T-helper 1 cell treated with Interleukin-12 subunit alpha and Interleukin-12 subunit beta and Interleukin-4 antibody, amounts not matched to agents 30 μg/mL and 1 μg/mL, for 36 hours (primary cell): Measurements from ENCODE around the gene MAD1L1.

ENCODE experiments used
- H3K27ac Mint-ChIP-seq: one replicate; pipeline ENCODE4 v1.8.0; 2021; ENCODE audit warnings: mild to moderate bottlenecking, mixed read lengths
- H3K27me3 Mint-ChIP-seq: one replicate; pipeline ENCODE4 v1.8.0; 2021; ENCODE audit warnings: low read depth, mixed read lengths
- H3K36me3 Mint-ChIP-seq: one replicate; pipeline ENCODE4 v1.8.0; 2021; ENCODE audit warnings: low read depth, mixed read lengths
- H3K4me1 Mint-ChIP-seq: one replicate; pipeline ENCODE4 v1.8.0; 2021; ENCODE audit warnings: low read depth, mixed read lengths
- H3K4me3 Mint-ChIP-seq: one replicate; pipeline ENCODE4 v1.8.0; 2021; ENCODE audit warnings: mild to moderate bottlenecking, moderate library complexity, mixed read lengths
- H3K9me3 Mint-ChIP-seq: one replicate; pipeline ENCODE4 v1.8.0; 2021; ENCODE audit warnings: mixed read lengths

The MAD1L1 gene

DNA sequence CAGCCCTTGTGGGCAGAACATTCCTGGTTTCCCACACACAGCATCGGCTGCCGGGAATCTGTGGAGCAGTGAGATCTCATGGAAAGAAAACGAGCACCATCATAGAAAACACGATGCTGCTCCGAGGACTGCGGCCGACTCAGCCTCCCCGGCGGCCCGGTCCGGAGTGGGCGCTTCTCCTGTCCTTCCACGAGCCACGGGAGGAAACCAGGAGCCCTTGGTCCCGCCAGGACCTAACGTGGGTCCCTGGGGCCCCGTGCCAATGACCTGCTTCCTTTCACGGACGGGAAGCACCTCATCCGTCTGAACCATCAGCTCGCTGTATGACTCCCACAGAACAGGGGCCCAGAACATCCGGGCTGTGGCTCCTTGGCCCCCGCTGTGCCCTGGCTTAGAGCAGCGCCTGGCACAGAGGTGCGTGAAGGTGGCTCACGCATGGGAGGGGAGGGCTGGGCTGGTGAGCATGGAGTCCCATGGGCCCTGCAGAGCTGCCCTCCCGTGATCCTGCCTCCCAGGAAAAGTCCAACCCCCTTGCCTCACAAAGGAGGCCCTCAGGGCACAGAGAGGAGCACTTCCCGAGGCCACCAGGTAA lies 280.5 kb downstream of the MAD1L1 start:
- H3K27me3 Mint-ChIP-seq, result no peaks in the 10 kb centered on the region
- no peaks in the 10 kb centered on the region for H3K36me3 Mint-ChIP-seq
- peaks cover 11% of the 10 kb centered on the region for H3K4me1 Mint-ChIP-seq
- no peaks in the 10 kb centered on the region for H3K9me3 Mint-ChIP-seq
- H3K4me3 Mint-ChIP-seq, result no peak overlapping the region
- H3K27ac Mint-ChIP-seq, result no peak overlapping the region

DNA sequence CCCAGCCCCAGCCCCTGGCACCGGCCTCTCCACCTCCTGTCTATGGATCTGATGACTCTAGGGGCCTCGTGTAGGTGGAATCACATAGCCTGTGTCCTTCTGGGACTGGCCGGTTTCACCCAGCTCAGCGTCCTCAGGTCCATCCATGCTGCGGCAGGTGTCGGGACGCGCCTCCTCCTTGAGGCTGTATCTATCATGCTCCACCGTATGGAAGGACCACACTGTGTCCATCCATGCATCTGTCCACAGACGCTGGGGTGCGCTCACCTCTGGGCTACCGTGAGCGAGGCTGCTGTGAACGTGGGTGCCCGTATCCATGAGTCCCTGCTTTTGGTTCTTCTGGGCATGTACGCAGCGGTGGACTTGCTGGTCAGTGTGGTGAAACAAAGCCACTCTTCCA lies 281.1 kb downstream of the MAD1L1 start:
- Mint-ChIP-seq H3K4me3 (no peak overlapping the region), H3K27me3 (no peaks in the 10 kb centered on the region), H3K36me3 (no peaks in the 10 kb centered on the region), H3K9me3 (no peaks in the 10 kb centered on the region), H3K4me1 (peaks cover 11% of the 10 kb centered on the region), H3K27ac (no peak overlapping the region)

DNA sequence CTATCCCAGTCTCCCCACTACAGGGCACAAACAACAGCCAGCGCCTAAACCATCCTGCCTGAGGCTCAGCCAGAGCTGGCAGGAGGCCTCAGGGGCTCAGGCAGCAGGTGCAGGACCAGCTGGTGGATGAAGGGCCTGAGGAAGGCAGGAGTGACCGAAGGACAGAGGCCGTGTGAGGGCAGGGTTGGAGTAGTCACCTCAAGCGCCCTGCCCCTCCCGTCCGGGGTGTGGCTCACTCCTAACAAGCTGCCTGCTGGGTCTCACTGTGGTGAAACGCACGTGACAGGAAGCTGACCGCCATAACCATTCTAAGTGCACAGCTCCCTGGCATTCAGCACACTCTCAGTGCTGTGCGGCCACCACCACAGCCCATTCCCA lies 281.6 kb downstream of the MAD1L1 start:
- H3K4me1 Mint-ChIP-seq, result peaks cover 11% of the 10 kb centered on the region
- H3K36me3 Mint-ChIP-seq, result no peaks in the 10 kb centered on the region
- H3K4me3 Mint-ChIP-seq, result no peak overlapping the region
- no peaks in the 10 kb centered on the region for H3K9me3 Mint-ChIP-seq
- no peak overlapping the region for H3K27ac Mint-ChIP-seq
- no peaks in the 10 kb centered on the region for H3K27me3 Mint-ChIP-seq

DNA sequence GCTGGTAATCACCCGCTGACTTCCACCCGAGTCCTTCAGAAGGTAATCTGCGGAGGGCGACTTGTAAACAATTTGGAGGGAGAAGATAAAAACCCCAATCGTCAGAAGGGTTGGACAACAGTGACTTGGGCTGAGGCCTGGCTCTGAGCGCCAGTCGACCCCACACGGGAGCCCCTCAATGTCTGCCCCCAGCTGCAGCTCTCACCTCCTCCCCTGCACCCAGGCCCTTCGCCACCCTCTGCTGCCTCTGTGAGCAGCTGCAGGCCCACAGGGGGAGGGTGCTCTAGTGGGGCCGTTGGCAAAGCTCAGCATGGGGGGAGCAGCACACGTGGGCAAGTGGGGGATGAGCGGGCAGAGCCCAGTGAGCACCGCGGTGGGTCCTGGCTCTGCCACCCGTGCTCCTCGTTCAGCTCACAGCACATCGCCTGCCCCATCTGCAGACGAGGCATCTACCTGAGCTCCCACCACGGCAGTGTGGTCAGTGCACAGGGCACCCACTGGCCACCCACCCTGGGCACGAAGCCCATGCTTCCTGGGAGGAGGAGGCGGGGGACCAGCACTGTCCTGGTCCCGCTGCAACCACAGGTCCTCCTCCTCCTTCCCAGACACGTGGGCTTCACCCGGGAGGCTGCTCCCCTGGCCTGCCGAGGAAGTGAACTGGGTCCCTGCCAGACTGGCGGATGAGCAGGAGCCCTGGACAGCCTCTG lies 282.1 kb downstream of the MAD1L1 start:
- Mint-ChIP-seq H3K27me3 (no peaks in the 10 kb centered on the region), H3K4me1 (peaks cover 11% of the 10 kb centered on the region), H3K36me3 (no peaks in the 10 kb centered on the region), H3K9me3 (no peaks in the 10 kb centered on the region), H3K4me3 (no peak overlapping the region), H3K27ac (no peak overlapping the region)

DNA sequence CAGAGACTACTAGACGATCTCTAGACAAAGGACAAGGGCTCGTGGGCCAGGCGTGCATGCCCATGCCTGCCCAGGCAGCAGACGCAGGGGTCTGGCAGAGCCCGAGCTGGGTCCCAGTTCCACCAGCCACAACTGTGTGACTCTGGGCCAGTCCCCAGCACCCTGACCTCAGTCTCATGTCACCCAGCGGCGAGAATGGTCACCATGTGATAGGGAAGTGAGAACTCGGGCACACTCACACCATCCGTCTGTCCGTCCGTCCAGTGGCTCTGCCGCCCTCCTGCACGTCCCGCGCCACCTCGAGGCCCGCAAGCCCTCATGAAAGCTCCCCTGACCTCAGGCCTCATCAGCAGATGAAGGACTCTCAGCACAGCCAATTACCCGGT lies 282.7 kb downstream of the MAD1L1 start:
- no peak overlapping the region for H3K27ac Mint-ChIP-seq
- no peak overlapping the region for H3K4me3 Mint-ChIP-seq
- H3K9me3 Mint-ChIP-seq, result no peaks in the 10 kb centered on the region
- no peaks in the 10 kb centered on the region for H3K27me3 Mint-ChIP-seq
- peaks cover 11% of the 10 kb centered on the region for H3K4me1 Mint-ChIP-seq
- no peaks in the 10 kb centered on the region for H3K36me3 Mint-ChIP-seq

DNA sequence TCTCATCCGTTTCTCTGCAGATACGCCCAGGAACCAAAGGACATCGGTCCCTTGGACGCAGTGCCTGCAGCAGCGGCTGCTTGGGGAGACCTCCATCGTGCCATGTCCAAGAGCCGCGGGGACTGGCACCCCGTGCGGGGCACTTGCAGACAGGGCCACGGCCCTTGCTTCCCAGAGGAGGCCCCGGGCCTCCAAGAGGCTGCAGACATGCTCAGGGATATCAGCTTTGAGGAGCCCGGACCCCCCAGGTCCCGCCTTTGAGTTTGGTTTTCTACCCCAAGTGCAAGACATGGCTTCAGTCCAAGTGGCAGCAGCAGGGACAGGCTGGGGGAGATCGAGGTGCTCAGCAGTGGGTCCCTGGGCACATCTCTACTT lies 283.1 kb downstream of the MAD1L1 start:
- Mint-ChIP-seq H3K36me3 (no peaks in the 10 kb centered on the region), H3K4me1 (peaks cover 11% of the 10 kb centered on the region), H3K4me3 (no peak overlapping the region), H3K27me3 (no peaks in the 10 kb centered on the region), H3K9me3 (no peaks in the 10 kb centered on the region), H3K27ac (no peak overlapping the region)

- Mint-ChIP-seq H3K27ac (no peak overlapping the region), H3K4me3 (no peak overlapping the region), H3K27me3 (no peaks in the 10 kb centered on the region), H3K9me3 (no peaks in the 10 kb centered on the region), H3K36me3 (no peaks in the 10 kb centered on the region), H3K4me1 (peaks cover 16% of the 10 kb centered on the region)
Observed at GRCh38 chr7:1948887-1949680, 283.7 kb downstream of the MAD1L1 start.

DNA sequence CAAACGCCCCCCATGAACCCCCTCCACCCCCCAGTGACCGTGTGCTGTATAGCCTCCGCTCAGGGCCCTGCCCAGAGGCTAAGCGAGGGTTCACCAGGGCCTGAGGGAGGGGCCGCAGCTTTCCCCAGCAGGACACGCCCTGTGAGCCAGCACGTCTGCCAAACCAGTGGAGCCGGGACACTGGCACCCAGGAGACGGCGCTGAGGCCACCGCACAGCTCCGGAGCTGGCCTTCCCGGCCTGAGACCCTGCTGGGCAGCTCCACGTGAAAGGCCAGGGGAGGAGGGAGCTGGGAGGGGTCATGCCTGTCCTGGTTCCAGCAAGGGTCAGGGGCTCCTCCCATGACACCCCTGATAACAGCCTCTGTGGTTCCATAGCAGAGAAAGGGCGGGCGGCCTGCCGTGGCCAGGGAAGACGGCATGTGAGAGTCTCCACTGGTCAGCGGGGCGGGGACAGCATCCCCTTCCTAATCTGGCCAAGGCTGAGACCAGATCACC lies 284.4 kb downstream of the MAD1L1 start:
- H3K4me1 Mint-ChIP-seq, result peaks cover 23% of the 10 kb centered on the region
- no peaks in the 10 kb centered on the region for H3K36me3 Mint-ChIP-seq

DNA sequence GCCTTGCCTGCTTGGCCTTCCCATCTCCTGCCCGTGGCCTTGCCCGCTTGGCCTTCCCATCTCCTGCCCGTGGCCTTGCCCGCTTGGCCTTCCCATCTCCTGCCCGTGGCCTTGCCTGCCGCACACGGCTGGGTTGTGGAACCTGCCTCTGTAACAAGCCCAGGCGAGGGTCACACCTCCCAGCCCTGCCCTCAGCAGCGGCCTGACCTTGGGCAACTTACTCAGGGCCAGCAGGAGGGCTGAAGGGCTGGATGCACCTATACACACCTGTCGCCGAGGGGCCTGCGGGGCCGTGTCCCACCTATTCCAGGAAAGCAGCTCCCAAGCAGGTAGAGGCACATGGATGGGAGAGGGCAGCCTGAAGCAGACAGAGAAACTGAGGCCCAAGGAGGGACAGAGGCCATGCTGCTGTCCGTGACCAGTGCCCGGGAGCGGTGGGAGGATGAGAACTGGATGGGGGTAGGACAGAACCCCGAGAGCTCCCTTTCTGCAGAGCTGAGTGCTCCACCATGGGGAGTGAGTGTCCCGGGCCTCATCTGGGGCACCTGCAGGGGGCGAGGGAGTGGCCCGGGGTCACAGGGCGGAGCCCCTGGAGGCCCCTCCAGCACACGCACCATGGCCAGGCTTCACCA lies 285.0 kb downstream of the MAD1L1 start:
- Mint-ChIP-seq H3K36me3 (no peaks in the 10 kb centered on the region), H3K9me3 (no peaks in the 10 kb centered on the region), H3K4me3 (no peak overlapping the region), H3K27ac (no peak overlapping the region), H3K27me3 (no peaks in the 10 kb centered on the region), H3K4me1 (peaks cover 30% of the 10 kb centered on the region)

More for the DNA sequence above, 284.4 kb downstream of the MAD1L1 start:
- no peak overlapping the region for H3K4me3 Mint-ChIP-seq
- H3K27me3 Mint-ChIP-seq, result no peaks in the 10 kb centered on the region
- H3K9me3 Mint-ChIP-seq, result no peaks in the 10 kb centered on the region
- no peak overlapping the region for H3K27ac Mint-ChIP-seq

GRCh38 chr7:1946773-1947450 lies 285.8 kb downstream of the MAD1L1 start:
- H3K4me1 Mint-ChIP-seq, result peaks cover 36% of the 10 kb centered on the region
- H3K4me3 Mint-ChIP-seq, result no peak overlapping the region
- H3K27me3 Mint-ChIP-seq, result no peaks in the 10 kb centered on the region
- H3K36me3 Mint-ChIP-seq, result no peaks in the 10 kb centered on the region
- no peak overlapping the region for H3K27ac Mint-ChIP-seq
- H3K9me3 Mint-ChIP-seq, result no peaks in the 10 kb centered on the region

DNA sequence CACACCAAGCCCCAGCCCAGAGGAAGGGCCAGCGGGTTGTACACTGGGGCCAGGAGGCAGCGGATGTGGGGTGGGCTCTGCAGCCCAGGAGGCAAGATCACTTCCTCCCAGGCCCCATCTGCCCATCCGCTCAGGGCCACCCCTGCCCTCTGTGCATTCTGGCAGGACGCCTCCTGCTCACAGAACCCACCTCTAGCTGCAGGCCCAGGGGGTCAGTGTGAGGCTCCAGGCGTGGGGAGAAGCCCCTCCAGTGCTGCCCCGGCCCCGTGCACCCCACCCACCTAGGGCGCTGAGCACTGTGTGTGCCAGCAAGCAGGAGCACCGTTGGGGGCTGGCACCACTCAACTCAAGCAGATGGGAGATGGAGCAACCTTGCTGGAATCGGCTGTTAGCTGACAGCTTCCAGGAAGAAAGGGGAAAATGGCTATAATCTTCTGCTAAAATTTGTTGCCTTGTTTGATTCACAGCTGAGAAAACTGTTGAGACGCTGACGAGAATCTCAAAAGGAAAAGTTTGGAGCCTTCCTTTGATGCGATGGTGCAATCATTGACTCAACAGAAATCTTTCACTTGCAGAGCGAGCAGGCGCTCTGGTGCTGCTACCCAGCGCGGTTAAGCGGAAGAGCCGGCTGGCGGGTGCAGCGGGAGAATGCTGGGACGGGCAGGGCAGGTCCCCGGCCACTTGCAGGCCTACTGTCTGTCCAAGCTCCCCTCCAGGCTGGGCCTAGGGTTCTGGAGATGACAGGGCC lies 286.5 kb downstream of the MAD1L1 start:
- no peaks in the 10 kb centered on the region for H3K36me3 Mint-ChIP-seq

DNA sequence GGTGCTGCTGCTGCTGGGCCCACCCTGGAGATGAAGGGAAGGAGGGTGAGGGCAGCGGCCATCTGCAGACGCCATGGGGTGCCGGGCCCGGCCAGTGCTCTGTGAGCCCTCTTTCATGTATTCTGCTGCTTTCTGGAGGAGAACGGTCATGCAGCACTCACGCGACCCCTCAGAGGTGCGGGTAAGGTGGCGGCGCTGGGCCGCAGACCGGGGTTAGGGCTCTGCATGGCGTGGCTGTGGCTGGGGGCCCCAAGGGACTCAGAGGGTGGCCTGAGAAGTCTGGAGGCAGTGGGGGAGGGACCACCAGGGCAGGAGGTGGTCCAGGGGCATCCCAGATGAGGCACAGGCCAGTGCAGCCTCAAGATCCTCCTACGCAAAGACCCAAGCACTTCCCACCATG lies 287.2 kb downstream of the MAD1L1 start:
- H3K27me3 Mint-ChIP-seq, result no peaks in the 10 kb centered on the region
- no peak overlapping the region for H3K4me3 Mint-ChIP-seq
- no peak overlapping the region for H3K27ac Mint-ChIP-seq
- H3K36me3 Mint-ChIP-seq, result no peaks in the 10 kb centered on the region
- no peaks in the 10 kb centered on the region for H3K9me3 Mint-ChIP-seq
- H3K4me1 Mint-ChIP-seq, result peaks cover 35% of the 10 kb centered on the region

More for the DNA sequence above, 286.5 kb downstream of the MAD1L1 start:
- Mint-ChIP-seq H3K4me1 (peaks cover 31% of the 10 kb centered on the region), H3K4me3 (no peak overlapping the region), H3K9me3 (no peaks in the 10 kb centered on the region), H3K27me3 (no peaks in the 10 kb centered on the region), H3K27ac (no peak overlapping the region)

DNA sequence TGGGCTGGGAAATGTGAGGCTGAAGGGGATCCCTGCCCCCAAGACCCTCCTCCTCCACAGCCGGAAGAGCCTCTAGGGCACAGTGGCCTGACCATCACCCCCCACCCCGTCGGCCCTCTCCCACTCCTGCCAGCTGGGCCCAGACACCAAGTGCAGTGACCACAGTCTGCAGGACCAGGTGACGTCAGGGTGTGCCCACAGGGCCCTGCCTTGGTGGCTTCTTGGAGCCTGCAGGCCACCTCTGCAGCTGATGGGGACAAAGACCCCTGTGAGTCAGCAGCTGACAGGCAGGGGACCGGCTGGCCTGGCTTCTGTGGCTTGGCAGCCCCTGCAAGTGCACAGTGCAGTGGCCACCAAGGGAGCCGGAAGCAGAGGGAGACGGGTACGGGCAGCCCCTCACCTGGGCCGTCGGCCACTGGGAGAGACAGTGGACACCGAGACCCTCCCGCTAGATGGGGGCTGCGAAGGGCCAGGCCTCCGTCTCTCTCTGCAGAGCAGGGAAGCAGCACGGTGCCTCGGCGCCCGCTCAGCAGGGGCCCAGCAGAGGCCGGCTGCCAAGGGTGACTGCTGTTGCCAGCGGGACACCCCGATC lies 288.0 kb downstream of the MAD1L1 start:
- peaks cover 34% of the 10 kb centered on the region for H3K4me1 Mint-ChIP-seq
- no peaks in the 10 kb centered on the region for H3K9me3 Mint-ChIP-seq
- no peaks in the 10 kb centered on the region for H3K27me3 Mint-ChIP-seq
- H3K27ac Mint-ChIP-seq, result no peak overlapping the region
- no peak overlapping the region for H3K4me3 Mint-ChIP-seq
- H3K36me3 Mint-ChIP-seq, result no peaks in the 10 kb centered on the region
